Activated T-cell treated with anti-CD3 and anti-CD28 coated beads for 4 hours (primary cell): Measurements from ENCODE around the gene WDR55.
"Not testable (repeated sequence)": the region's sequence is repeated elsewhere in the genome, so short reads cannot be mapped to it uniquely, and the experiment has no call there.

Experiments used
- DNase-seq: peaks from one replicate; pipeline ENCODE4 v3.0.0-alpha.2; 2020

The WDR55 gene

DNA sequence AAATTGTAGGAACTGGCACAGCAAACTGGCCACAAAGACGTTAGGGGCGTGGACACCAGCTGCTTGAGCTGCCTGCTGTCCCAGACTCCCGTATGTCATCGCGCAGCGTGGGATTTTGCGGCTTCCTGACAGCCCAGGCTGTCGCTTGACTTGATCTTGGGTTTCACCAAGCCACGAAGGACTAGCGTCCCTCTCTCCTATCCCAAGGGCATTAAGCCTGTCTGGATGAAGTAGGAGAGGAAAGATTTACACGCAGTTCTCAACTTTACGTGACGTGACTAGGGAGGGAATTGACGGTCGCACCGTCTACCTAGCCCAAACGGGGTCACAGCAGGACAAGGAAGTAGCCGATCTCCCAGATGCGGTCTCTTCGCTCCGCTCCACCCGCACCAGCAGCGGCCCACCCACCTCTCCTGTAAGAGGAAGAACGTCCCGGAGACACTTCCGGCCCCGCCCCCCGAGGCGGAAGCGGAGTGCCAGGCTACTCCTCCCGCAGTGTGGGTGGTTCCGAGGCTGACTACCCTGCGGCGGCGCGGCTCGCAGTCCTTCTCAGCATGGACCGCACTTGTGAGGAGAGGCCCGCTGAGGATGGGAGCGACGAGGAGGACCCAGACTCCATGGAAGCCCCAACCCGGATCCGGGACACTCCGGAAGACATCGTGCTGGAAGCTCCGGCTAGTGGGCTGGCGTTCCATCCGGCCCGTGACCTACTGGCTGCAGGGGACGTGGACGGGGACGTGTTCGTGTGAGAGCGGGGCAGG, at the start of gene WDR55:
TSS of gene WDR55 (plus strand) at position 546 of the 761 bp plus-strand sequence. CDS start at position 555, 9 bp downstream.
- DNase-seq: peak; percentile 94

DNA sequence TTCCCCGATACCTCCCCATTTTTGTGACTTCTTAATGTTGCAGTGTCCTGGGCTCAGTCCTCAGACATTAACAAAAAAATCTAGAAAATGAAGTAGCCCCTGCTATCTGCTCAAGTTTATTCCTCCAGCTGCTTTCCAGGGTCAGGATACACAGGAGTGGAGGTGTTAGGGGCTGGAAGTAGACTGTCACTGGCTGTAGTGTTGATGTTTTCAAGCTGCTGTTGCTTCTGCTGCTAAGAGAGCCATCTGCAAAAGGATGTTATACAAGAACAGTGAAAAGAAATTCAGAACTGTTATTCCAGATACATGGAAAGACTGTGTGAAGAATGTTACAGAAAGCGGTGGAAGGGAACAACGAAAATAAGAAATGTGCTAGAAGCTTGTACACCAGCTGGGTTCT, 42.4 kb upstream of the WDR55 start:
- DNase-seq: no peak

DNA sequence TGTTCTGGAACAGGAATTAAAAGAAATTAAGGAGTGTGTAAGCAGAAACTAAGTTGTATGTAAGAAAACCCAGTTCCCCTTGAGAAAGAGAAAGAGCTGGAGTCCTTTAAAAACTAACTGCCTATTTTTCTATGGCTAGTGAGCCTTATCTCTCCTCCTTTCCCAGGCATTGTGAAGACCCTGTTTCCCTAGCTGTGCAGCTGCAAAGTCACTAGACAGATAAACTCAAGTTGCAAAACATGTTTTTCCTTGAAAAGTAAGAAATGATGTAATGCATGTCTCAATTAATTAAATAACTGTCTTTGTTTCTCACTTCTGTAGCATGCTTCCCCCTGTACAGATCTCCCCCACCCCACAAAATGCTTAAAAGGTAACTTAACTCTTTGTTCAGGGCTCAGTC, 41.6 kb upstream of the WDR55 start:
- not testable (repeated sequence) for DNase-seq

GRCh38 chr5:140624886-140625285, 39.8 kb upstream of the WDR55 start:
- DNase-seq: not testable (repeated sequence)

DNA sequence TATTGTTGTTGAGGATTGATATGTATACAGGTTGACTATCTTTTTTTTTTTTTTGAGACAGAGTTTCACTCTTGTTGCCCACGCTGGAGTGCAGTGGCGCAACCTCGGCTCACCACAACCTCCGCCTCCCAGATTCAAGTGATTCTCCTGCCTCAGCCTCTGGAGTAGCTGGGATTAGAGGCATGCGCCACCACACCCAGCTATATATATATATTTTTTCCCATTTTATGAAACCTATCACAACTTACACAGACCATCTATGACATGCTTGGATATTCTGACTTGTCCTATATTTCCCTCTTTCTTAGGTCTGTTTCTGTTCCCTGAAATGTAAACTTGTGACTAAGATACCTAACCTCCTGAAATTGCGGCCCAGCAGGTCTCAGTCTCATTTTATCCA, 36.7 kb upstream of the WDR55 start:
- DNase-seq: no peak

- DNase-seq: no peak
These were observed 36.0 kb upstream of the WDR55 start for GRCh38 chr5:140628711-140629110.

DNA sequence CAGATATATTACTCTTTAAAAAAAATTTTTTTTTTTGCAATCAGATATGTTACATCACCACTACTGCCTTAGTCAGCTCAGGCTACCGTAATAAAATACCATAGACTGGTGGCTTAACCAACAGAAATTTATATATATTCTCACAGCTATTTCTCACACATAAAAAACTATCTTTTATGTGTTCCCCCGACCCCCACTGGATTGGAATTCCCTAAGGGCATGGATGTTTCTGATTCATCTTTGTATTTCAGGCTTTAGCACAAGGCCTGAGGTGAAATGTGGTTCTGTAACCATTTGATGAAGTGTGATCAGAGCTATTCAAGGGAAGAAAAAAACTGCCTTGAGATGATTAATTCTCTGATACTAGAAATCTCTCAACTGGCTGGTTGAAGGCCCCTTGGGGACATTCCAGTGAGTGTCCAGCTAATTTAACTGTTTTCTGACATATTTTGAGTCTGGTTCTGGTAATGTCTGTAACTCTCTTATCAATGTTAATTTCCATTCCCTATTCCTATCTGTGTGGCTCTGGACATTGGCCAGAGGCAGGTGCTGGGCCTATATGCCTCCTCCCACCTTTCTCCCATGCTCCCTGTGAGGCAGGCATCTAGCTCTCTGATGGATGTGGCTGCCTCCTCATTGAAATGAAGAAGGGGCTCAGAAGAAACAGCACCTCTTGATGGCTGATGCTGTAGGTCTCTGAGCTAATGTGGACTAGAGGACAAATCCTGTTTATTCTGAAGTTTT, 34.2 kb upstream of the WDR55 start:
- no peak for DNase-seq

DNA sequence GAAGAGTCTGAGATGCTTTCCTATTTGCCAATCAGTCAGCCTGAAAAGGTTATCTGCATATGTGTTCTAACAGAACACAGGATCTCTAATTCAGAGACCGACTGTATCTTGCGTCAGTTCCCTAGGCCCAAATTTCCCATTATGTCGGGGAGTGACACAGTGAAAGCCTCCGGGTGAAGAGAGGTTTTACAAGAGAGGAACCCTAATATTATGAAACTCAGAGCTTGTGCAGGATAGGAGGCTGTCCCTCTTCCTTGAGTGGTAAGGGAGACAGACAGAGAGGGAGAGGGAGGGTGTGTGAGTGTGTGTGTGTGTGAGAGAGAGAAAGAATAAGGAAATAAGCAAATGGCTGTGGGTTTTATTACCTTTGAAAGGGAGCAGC, 33.7 kb upstream of the WDR55 start:
- no peak for DNase-seq

DNA sequence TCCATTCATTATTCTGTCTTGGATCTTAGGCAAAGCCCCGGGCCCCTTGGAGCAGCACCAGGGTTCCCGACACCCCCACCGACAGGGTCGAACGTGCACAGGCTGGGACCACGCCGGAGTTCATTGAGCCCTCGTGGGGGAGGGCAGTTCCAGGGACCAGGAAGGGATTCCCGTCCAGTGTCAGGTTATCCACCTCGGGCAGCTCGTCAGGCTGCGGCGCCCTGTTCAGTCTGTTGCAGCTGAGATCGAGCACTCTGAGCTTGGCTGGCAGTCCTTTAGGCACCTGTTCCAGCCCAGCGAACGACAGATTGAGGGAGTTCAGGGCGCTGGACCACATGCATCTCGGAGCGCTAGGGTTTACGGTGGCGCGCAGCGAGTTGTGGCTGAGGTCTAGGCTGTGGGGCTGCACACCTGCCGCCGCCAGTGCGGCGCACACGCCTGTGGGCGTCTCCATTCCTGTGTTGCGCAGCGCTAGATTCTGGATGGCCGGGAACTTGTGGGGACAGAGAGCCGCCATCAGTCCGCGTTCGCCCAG, 32.8 kb upstream of the WDR55 start:
- DNase-seq: no peak

DNA sequence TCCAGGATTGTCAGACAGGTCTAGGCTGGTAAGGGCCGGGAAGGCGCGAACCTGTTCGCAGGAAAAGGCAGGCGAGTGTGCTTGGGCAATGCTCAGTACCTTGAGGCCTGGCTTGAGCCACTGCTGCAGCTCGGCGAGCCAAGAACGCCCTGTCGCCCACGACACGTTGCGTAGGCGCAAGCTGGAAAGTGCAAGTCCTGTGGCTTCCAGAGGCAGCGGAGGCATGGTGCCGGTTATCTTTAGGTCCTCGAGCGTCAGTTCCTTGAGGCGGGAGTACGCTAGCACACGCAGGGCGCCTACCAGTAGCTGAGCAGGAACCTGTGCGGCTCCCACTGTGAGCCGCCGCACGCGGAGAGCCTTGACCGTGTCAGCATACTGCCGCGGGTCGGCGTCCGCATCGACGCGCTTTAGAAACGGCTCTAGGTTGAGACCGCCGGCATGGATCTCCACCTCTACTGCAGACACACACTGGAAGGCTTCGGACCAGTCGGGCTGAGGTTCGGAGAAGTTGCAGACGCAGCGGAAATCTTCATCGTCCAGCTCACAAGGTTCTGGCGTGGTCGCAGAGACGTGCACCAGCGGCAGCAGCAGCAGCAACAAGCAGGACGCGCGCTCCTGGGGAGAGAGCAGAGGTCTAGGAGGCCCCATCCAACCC, 32.2 kb upstream of the WDR55 start:
- peak; percentile 42 for DNase-seq

DNA sequence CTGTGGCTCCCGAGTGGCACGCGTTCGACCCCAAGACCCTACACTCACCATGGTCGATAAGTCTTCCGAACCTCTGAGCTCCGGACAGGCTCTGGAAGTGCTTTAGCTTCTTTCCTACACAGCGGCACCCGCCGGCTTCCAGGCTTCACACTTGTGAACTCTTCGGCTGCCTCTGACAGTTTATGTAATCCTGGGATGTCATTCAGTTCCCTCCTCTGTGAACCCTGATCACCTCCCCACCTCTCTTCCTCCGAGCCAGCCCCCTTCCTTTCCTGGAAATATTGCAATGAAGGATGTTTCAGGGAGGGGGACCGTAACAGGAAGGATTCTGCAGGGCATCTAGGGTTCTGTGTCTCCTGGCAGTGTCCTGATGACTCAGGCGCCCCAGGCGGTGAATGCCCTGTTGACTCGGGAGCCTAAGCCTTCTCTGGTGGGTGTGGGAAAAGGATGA, 31.7 kb upstream of the WDR55 start, which contains the start of gene CD14:
TSS of gene CD14 (minus strand) at position 155 of the 451 bp plus-strand sequence. CDS start at position 51, 104 bp downstream.
- DNase-seq: no peak

GRCh38 chr5:140633501-140633900, 31.2 kb upstream of the WDR55 start:
- DNase-seq: no peak

DNA sequence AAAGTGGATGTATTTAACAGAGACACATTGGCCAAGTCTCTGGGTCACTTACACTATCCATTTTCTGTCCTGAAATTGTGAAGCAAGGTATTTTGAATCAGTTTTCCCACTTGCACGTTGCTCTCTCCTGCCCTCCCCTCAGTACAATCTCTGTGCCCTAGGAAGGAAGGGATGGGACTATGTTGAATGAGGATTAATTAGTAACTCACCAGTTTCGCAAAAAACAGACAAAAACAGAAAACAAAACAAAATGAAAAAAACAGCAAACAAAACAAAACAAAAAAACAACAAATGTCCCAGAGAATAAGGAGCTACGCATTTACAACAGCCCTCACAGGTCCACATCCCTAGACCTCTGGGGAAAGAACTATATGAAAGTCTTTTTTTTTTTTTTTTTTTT, 30.6 kb upstream of the WDR55 start:
- no peak for DNase-seq

- no peak for DNase-seq
These were observed 29.1 kb upstream of the WDR55 start for GRCh38 chr5:140635291-140636257.

- no peak for DNase-seq
These were observed 27.2 kb upstream of the WDR55 start for GRCh38 chr5:140637371-140638100.

DNA sequence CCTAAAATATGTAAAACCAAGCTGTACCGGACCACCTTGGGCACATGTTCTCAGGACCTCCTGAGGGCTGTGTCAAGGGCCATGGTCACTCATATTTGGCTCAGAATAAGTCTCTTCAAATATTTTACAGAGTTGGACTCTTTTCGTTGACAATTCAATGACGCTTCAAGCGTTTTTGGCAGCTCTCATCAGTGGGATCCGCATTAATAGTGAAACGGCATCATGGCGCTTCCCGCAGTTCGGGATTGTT, 25.9 kb upstream of the WDR55 start:
- DNase-seq: not testable (repeated sequence)

- DNase-seq: peak; percentile 96
These were observed 25.3 kb upstream of the WDR55 start, which contains the start of gene TMCO6 for GRCh38 chr5:140639148-140639981. TMCO6 (plus strand) TSS chr5:140639451; CDS start chr5:140639528, 77 bp downstream.

GRCh38 chr5:140641716-140642115, 23.0 kb upstream of the WDR55 start:
- DNase-seq: no peak

DNA sequence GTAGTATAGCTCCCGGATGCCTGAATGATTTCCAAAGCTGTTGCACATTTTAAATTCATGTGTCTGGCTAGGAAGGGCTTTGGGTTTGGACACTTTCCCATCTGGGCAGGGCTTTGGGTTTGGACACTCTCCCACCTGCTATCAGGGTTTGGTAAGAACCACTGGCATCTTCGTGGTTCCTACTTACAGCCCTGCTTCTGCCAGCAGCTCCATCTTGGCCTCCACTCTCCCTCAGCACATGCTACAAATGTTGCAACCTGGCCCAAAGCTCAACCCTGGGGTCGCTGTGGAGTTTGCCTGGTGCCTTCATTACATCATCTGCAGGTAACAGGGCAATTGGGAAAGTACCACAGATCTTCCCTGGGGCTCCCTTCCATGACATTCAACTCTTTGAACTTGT, 22.0 kb upstream of the WDR55 start:
- DNase-seq: no peak

DNA sequence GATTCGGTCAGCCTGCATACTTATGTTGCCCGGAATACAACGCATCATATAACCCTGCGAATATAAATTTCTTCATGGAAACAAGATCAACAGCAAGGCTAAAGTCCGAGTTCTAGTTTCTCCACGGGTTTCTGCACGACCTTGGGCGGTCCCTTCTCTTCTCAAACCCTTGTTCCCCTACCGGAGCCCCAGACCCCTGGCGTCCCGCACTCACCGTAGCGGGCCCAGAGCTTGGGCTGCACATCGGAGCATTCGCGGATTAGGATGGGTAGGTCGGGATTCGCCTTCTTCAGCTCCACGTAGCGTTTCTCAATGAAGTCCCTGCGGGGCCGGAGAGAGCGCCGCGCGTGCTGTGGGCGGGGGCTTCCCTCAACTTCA, 17.7 kb upstream of the WDR55 start:
- no peak for DNase-seq

DNA sequence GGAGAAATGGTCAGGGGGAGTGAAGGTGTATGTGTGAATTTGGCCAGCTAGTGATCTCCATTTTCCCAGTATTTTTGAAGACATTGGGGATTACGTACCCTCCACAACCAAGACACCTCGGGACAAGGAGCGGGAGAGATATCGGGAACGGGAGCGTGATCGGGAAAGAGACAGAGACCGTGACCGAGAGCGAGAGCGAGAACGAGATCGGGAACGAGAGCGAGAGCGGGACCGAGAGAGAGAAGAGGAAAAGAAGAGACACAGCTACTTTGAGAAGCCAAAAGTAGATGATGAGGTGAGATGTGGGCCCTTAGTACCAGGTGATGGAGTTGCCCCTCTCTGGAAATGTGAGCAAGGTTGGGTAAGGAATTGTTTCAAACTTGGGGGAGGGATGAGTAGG, 5.8 kb upstream of the WDR55 start:
- DNase-seq: no peak
